Measurements from ENCODE around the gene COL6A1.

Gene COL6A1

DNA sequence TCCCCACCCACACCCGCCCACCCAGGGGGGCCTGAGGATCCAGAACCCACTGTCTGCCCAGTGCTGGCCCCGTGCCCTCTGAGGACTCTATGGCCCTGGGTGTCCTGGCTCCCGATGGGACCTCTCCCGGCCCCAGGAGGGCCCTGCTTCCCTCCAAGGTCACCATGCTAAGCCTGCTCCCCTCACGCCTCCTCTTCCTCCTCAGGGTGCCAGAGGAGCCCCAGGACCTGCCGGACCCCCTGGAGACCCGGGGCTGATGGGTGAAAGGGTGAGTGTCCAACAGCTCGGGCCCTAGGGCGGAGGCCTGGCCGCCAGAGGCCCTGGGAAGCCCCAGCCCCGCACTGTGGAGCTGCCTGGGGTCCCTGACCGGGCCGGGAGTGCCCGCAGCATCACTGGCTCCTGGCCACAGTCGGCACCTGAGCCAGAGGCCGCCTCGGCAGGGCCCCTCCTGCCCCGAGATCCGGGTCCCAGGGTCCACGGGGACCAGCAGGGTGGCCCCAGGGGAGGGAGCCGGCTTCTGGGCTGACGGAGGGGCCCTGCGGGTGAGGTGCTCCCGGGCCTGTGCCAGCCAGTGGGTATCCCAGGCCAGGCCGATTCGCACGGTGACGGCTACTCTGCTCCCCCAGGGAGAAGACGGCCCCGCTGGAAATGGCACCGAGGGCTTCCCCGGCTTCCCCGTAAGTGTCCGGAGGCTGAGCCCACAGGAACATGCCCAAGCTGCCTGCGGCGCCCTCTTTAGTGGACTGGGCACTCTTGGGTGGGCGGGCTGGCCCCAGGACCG, 16.1 kb downstream of the COL6A1 start:
- FAIRE-seq = no peak
- TF ChIP-seq, protein P1, sequence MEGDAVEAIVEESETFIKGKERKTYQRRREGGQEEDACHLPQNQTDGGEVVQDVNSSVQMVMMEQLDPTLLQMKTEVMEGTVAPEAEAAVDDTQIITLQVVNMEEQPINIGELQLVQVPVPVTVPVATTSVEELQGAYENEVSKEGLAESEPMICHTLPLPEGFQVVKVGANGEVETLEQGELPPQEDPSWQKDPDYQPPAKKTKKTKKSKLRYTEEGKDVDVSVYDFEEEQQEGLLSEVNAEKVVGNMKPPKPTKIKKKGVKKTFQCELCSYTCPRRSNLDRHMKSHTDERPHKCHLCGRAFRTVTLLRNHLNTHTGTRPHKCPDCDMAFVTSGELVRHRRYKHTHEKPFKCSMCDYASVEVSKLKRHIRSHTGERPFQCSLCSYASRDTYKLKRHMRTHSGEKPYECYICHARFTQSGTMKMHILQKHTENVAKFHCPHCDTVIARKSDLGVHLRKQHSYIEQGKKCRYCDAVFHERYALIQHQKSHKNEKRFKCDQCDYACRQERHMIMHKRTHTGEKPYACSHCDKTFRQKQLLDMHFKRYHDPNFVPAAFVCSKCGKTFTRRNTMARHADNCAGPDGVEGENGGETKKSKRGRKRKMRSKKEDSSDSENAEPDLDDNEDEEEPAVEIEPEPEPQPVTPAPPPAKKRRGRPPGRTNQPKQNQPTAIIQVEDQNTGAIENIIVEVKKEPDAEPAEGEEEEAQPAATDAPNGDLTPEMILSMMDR (IDR thresholded peaks at IDR 0.05; ENCODE audit: insufficient read depth, missing control alignments) = no peak
- DNase-seq (ENCODE audit: insufficient read length, low spot score) = no peak

DNA sequence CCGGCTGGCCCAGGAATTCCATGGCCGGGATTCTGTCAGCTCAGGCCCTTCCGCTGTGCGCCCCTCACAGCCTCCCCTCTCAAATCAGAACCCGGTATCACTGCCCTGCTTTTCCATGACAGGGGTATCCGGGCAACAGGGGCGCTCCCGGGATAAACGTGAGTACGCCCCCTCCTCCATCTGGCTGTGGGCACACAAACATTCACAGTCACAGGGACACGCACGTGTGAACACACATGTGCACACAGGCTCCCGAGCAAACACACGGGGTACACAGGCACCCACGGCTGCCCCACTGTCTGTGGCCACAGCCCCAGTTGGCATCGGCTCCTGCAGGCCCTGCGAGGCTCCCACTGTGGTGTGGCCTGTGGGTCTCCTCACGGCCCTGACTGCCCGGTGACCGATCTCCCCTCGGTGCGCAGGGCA, 16.7 kb downstream of the COL6A1 start:
- TF ChIP-seq, protein P1 (IDR thresholded peaks at IDR 0.05; ENCODE audit: insufficient read depth, missing control alignments) = no peak
- DNase-seq (ENCODE audit: insufficient read length, low spot score) (no peak), FAIRE-seq (no peak)

DNA sequence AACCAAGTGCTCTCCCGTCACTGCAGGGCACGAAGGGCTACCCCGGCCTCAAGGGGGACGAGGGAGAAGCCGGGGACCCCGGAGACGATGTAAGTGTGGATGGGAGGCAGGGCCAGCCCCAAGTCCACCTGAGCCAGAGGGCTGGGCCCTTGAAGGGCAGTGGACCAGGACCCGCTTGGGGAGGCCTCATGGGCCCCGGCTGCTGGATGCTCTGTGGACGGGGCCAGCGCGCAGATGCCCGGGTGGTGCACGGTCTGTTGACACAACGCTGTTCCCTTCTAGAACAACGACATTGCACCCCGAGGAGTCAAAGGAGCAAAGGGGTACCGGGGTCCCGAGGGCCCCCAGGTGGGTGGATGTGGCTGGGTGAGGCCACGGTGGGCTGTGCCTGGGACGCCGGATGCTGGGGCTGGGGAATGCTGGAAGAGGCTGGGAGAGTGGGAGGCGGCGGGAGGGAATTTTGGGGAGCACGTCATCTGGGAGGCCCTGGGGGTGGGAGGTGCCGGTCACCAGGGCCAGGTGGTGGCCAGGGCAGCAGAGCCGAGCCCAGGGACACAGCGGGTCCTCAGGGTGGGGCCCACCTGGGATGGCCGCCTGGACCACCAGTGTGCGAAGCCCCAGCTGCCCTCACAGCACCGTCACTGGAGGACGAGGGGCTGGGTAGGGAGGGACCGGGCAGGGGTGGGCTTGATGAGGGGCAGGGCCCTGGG, 17.5 kb downstream of the COL6A1 start:
- TF ChIP-seq, protein P1 (IDR thresholded peaks at IDR 0.05; ENCODE audit: insufficient read depth, missing control alignments) = no peak
- no peak for FAIRE-seq
- DNase-seq (ENCODE audit: insufficient read length, low spot score) = no peak

DNA sequence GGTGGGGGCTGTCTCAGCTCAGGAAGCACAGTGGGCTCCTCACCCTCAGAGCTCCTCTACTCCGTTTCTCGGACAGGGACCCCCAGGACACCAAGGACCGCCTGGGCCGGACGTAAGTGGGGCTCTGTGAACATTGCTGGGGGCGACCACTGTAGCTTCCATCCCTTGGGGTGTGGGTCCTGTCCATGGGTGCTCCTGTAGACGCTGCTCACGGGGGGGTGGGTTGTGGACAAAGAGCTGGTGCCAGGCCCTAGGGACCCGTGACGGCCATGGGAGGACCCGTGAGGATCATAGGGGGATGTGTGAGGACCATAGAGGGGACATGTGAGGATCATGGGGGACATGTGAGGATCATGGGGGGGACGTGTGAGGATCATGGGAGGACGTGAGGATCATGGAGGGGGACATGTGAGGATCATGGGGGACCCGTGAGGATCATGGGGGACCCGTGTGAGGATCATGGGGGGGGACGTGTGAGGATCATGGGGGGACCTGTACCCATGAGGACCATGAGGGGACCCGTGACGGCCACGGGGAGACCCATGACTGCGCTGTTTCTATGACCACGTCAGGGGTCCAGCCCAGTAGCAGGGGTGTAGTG, 18.1 kb downstream of the COL6A1 start:
- DNase-seq (ENCODE audit: insufficient read length, low spot score) (no peak), FAIRE-seq (no peak)
- TF ChIP-seq, protein P1 (IDR thresholded peaks at IDR 0.05; ENCODE audit: insufficient read depth, missing control alignments) = no peak

DNA sequence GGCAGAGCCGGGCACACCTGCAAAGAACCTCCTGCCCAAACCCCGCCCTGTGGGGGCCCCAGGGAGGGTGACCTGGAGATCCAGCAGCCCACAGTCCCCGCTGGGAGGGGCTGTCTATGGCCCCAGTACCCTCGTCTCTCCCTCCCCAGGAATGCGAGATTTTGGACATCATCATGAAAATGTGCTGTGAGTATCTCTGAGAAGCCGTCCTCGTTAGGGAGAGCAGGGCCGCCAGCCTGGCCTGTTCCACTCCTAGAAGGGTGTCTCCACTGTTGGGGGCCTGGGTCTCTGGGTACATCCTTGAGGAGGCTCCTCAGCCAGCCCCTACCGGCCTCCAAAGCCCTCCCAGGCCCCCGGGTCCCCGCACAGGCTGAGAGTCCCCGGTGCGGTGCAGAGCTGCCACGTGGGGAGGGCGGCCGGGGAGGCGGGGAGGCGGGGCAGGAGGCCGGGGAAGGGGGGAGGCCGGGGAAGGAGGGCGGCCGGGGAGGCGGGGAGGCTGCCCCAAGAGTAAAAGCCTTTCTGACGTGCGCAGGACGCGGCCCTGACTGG, 18.7 kb downstream of the COL6A1 start:
- DNase-seq (ENCODE audit: insufficient read length, low spot score) (no peak), FAIRE-seq (no peak)
- TF ChIP-seq, protein P1 (IDR thresholded peaks at IDR 0.05; ENCODE audit: insufficient read depth, missing control alignments) = no peak

DNA sequence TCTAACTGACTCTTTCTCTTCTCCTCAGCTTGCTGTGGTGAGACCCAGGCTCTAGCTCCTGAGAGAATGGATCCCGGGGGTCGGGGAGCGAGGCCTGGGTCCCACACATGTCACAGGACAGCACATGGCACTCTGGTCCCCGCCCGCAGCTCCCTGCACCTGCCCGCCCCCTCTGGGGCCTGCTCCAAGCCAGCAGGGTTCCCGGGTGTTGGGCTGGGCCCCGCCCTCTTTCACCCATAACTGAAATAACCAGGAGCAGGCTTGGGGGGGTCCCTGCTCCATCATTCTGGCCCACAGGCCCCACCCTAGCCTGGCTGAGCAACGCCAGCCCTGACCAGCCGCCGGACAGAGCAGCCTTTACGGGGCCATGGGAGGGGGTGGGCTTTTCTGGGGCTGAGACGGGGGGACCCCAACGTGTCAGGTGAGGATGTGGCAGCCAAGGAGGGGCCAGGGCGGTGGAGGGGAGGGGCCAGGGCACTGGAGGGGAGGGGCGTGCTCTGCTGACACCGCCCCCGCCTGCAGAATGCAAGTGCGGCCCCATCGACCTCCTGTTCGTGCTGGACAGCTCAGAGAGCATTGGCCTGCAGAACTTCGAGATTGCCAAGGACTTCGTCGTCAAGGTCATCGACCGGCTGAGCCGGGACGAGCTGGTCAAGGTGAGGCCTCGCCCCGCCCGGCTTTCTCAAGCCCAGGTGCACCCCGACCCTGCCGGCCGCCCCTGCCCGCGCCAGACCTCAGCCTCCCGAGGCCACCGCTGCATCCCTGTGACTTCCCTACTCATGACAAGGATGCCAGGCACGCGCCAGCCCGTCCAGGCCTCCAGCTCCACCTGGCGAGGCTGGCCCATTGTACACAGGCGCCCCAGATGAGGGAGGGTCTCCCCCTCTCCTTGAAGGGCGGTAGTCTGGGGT, 19.4 kb downstream of the COL6A1 start:
- DNase-seq (ENCODE audit: insufficient read length, low spot score) (no peak), FAIRE-seq (no peak)
- TF ChIP-seq, protein P1 (IDR thresholded peaks at IDR 0.05; ENCODE audit: insufficient read depth, missing control alignments) = no peak
